ENCODE data around the gene AQP12A. TPM values are rescaled to one million over a fixed set of nuclear protein-coding genes. Genes with fewer than 3 reads are reported as not detected.

AQP12A gene
- total RNA-seq, 3 donors from 2014 or later = not detected

DNA sequence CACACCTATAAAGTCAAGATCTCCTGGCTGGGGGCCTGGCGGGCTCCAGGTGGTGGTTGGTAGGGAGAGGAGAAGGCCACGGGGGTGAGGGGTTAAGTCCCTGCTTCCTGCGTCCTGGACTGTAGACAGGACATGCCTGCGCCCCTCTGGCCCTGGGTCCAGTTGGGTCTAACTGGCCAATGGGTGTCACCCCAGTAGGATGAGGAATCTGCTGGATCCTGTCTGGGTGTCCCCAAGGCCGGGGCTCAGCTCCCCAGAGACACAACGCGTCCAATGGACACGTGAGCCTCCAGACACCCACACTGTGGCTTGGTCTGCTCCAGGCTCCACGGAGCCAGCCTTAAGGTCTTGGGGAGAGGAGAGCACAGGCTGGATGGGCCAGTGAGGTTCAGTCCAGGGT is 19.6 kb downstream of the AQP12A start:
- no peak for TF ChIP-seq POLR2A (IDR thresholded peaks at IDR 0.05)
- TF ChIP-seq POLR2AphosphoS5 (IDR thresholded peaks at IDR 0.05) = no peak
- TF ChIP-seq, protein P1, sequence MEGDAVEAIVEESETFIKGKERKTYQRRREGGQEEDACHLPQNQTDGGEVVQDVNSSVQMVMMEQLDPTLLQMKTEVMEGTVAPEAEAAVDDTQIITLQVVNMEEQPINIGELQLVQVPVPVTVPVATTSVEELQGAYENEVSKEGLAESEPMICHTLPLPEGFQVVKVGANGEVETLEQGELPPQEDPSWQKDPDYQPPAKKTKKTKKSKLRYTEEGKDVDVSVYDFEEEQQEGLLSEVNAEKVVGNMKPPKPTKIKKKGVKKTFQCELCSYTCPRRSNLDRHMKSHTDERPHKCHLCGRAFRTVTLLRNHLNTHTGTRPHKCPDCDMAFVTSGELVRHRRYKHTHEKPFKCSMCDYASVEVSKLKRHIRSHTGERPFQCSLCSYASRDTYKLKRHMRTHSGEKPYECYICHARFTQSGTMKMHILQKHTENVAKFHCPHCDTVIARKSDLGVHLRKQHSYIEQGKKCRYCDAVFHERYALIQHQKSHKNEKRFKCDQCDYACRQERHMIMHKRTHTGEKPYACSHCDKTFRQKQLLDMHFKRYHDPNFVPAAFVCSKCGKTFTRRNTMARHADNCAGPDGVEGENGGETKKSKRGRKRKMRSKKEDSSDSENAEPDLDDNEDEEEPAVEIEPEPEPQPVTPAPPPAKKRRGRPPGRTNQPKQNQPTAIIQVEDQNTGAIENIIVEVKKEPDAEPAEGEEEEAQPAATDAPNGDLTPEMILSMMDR (IDR thresholded peaks at IDR 0.05) = no peak
- Histone ChIP-seq H3K36me3 (no peaks in the 10 kb centered on the region), H3K27ac (no peak overlapping the region), H3K27me3 (peaks cover 0 to 11% of the 10 kb centered on the region in 2 donors), H3K4me3 (no peak overlapping the region), H3K4me1 (no peaks in the 10 kb centered on the region), H3K9me3 (no peaks in the 10 kb centered on the region)
- intact Hi-C loops (cut with DNase I; ENCODE audit: low total_unique reads) = no loop called here
- DNase-seq (ENCODE audit: low spot score in 2 of 2) = no peak

DNA sequence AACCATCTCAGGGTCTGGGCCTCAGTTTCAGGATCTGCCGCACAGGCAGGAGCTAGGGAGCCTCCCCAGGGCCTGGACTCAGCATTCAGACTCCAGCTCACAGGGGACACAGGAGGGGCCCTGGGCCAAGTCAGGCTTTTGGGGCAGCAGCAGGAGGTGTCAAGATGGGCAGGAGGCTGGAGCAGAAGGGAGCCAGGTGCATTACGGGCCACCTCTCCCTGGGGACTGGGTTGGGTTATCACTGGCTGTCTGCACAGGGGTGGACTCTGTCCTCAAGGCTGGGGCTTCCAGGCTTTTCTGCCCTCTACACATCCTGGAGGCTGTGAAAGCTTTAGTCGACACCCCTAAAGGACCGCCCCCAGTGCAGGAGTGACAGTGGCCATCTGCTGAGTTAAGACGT is 20.0 kb downstream of the AQP12A start:
- TF ChIP-seq, protein P1 (IDR thresholded peaks at IDR 0.05) = no peak
- TF ChIP-seq POLR2AphosphoS5 (IDR thresholded peaks at IDR 0.05) (no peak), POLR2A (IDR thresholded peaks at IDR 0.05) (no peak)
- no peaks in the 10 kb centered on the region for H3K36me3 ChIP-seq
- H3K27me3 ChIP-seq = peaks cover 0 to 11% of the 10 kb centered on the region in 2 donors
- H3K9me3 ChIP-seq = no peaks in the 10 kb centered on the region
- intact Hi-C loops (cut with DNase I; ENCODE audit: low total_unique reads) = no loop called here
- H3K27ac ChIP-seq = no peak overlapping the region
- DNase-seq (ENCODE audit: low spot score in 2 of 2) = no peak
- no peak overlapping the region for H3K4me3 ChIP-seq
- no peaks in the 10 kb centered on the region for H3K4me1 ChIP-seq

DNA sequence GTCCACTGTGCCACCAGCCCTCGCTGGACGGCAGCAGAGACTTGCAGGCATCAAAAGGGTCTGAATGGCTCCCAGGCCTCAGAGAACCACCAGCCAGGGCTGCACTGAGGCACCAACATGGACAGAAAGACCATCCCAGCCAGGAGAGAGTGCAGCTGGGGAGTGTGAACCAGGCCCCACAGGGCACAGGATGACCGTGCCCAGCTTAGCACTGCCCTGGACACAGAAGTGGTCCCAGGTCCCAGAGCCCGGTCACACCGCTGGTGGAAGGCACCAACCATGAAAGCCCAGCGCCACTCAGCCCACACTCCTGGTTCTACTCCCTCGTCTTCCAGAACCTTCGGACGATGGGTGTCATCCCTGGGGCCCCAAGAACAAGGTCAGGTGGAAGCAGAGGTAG is 20.5 kb downstream of the AQP12A start:
- TF ChIP-seq, protein P1 (IDR thresholded peaks at IDR 0.05) = no peak
- TF ChIP-seq POLR2A (IDR thresholded peaks at IDR 0.05) = no peak
- TF ChIP-seq POLR2AphosphoS5 (IDR thresholded peaks at IDR 0.05) = no peak
- DNase-seq (ENCODE audit: low spot score in 2 of 2) = no peak
- H3K27ac ChIP-seq = no peak overlapping the region
- intact Hi-C loops (cut with DNase I; ENCODE audit: low total_unique reads) = no loop called here
- no peak overlapping the region for H3K4me3 ChIP-seq
- H3K9me3 ChIP-seq = no peaks in the 10 kb centered on the region
- H3K4me1 ChIP-seq = no peaks in the 10 kb centered on the region
- no peaks in the 10 kb centered on the region for H3K36me3 ChIP-seq
- peaks cover 0 to 11% of the 10 kb centered on the region in 2 donors for H3K27me3 ChIP-seq

DNA sequence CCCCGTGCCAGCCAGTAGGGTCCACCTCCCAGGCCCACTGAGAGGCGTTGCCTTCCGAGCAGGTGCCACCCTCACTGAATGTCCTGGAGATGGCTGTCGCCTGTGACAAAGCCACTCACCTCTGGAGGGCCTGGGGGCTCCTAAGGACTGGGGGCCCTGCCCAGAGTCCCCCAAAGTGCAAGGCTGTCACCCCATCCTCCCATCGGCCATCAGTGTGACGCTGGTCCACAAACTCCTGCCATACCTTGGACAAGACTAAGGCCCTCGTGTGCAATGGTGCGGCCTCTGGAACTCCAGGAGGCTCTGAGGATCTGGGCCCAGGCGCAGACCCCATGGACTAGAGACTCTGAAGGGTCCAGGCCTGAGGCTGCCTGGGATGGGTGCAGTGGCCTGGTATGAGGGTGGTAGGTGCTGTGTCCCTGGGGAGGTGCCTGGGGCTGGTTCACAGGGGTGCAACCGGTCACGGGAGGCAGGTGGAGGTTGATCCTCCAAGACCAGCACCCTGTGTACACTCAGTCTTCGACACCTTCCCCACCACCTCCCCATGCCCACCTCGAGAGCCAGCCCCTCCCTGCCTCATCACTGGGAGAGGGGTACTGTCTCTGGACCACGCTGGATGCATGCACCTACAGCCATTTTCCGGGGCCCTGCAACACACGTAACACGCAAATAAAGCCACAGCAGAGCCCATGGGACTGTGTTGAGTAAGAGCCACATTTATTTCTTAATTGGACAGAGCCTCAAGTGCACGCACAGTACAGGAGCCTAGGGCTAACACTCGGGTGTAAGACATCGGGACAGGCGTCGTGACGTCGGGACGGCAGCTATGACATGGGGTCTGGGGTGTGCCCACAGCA is 21.6 kb downstream of the AQP12A start:
- Histone ChIP-seq H3K4me1 (no peaks in the 10 kb centered on the region), H3K4me3 (no peak overlapping the region), H3K27me3 (peaks cover 0 to 6% of the 10 kb centered on the region in 2 donors), H3K36me3 (no peaks in the 10 kb centered on the region), H3K27ac (no peak overlapping the region), H3K9me3 (no peaks in the 10 kb centered on the region)
- TF ChIP-seq, protein P1 (IDR thresholded peaks at IDR 0.05) = no peak
- no peak for TF ChIP-seq POLR2A (IDR thresholded peaks at IDR 0.05)
- TF ChIP-seq POLR2AphosphoS5 (IDR thresholded peaks at IDR 0.05) = no peak
- DNase-seq (ENCODE audit: low spot score in 2 of 2) = no peak
- intact Hi-C loops (cut with DNase I; ENCODE audit: low total_unique reads) = no loop called here

DNA sequence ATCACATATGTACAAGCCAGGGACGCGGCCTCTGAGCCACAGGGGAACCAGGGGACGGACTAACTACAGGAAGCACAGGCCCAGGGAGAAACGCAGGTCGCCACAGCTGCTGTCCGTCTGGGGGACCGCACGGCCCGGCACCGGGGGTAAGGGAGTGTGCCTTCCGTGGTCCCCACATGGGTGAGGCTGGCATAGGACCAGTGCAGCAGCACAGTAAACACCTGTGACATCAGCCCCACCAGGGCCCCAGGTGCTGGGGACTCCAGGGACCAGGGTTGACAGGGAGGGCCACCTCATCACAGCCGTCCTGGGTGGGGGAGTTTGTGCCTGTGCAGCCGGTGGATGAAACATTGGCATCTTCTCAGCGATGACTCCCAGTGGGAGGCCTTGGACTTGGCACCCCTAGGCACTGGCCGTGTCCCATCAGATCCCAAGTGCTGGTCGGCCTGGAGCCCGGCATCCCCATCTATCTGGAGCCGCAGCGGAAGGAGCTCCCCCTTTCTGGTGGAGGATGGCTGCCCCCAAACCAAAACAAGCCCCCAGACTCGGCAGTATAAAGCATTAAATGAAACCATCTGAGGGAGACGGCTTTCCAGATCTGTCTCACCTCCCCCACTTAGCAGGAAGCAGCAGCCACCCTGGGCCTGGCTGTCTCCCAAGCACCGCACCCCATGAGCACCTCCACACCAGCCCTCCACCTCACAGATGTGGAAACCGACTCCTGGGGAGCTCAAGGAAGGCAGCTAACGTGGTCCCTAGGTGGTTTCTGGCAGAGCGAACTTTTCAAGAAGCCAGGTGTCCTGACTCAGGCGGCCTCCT is 22.5 kb downstream of the AQP12A start:
- intact Hi-C loops (cut with DNase I; ENCODE audit: low total_unique reads) = no loop called here
- Histone ChIP-seq H3K9me3 (no peaks in the 10 kb centered on the region), H3K36me3 (no peaks in the 10 kb centered on the region)

More for the DNA sequence above, 22.5 kb downstream of the AQP12A start:
- TF ChIP-seq, protein P1 (IDR thresholded peaks at IDR 0.05) = no peak
- TF ChIP-seq POLR2A (IDR thresholded peaks at IDR 0.05) (no peak), POLR2AphosphoS5 (IDR thresholded peaks at IDR 0.05) (no peak)
- Histone ChIP-seq H3K27ac (no peak overlapping the region), H3K4me3 (no peak overlapping the region), H3K27me3 (peaks cover 0 to 6% of the 10 kb centered on the region in 2 donors), H3K4me1 (no peaks in the 10 kb centered on the region)
- DNase-seq (ENCODE audit: low spot score in 2 of 2) = no peak
